GM12878 (cell line): ENCODE data around the gene NIPAL3. TPM values are rescaled to one million over a fixed set of nuclear protein-coding genes. Genes with fewer than 3 reads are reported as not detected.

ENCODE experiments used
- ATAC-seq: fragments of 200-7000 bp; cut with Tn5 transposase; 3 replicates; pipeline ENCODE4 v1.9.1; 2020; ENCODE audit warnings: mild to moderate bottlenecking, moderate library complexity
- BruUV-seq: library from RNA; stranded (reverse); fragments of 400-500 nt; replicated peaks from 2 replicates; lab custom pipeline; 2021; lab: Mats Ljungman, UMichigan
- CTCF ChIA-PET: fragments of 300-600 bp; sonication (Branson Sonifier 250); formaldehyde crosslinking; extraction: SDS; loops from one replicate; lab custom pipeline; 2021; ENCODE audit warnings: inconsistent platforms; lab: Yijun Ruan, JAX
- POLR2A ChIA-PET: fragments of 350-600 bp; formaldehyde crosslinking; extraction: SDS; loops from one replicate; lab custom pipeline; 2021; ENCODE audit warnings: inconsistent platforms; lab: Charles Lee
- RAD21 ChIA-PET: fragments of 300-600 bp; sonication (Branson Sonifier 250); formaldehyde crosslinking; loops from one replicate; lab custom pipeline; 2023; ENCODE audit warnings: antibody characterized with exemption; ENCODE audit not compliant: unreplicated experiment; lab: Charles Lee
- SMC1A ChIA-PET: fragments of 300-600 bp; sonication (Branson Sonifier 250); formaldehyde crosslinking; loops from one replicate; lab custom pipeline; 2023; ENCODE audit not compliant: unreplicated experiment, uncharacterized antibody; lab: Charles Lee
- DNase-seq: peaks from one replicate; pipeline ENCODE4 v3.0.0-alpha.2; 2011; ENCODE audit warnings: low read depth, low spot score
- FAIRE-seq: peaks from 3 replicates; lab custom pipeline; 2011; peaks lifted over from hg19 to GRCh38; lab: Jason Lieb, UNC
- H2AFZ ChIP-seq: 2 replicates; pipeline ENCODE4 v1.6.0; 2011; ENCODE audit warnings: low read depth, low read length, control low read depth; ENCODE audit not compliant: control insufficient read depth
- H3K27ac ChIP-seq: 2 replicates; pipeline ENCODE4 v1.5.1; 2011; ENCODE audit warnings: control low read depth; ENCODE audit not compliant: control insufficient read depth, insufficient read depth
- H3K27me3 ChIP-seq, 2 experiments: replicated peaks in 1 of 2; 2 replicates each; pipeline versions ENCODE4 v1.6.0 to v1.6.1; 2011; ENCODE audit warnings: low read length in 1 of 2; ENCODE audit not compliant: control insufficient read depth in 2 of 2, insufficient read depth in 2 of 2
- H3K36me3 ChIP-seq, 2 experiments: 2 replicates each; pipeline ENCODE4 v1.5.1; 2011; ENCODE audit warnings: low read length in 1 of 2; ENCODE audit not compliant: control insufficient read depth in 2 of 2, insufficient read depth in 2 of 2
- H3K4me1 ChIP-seq: 2 replicates; pipeline ENCODE4 v1.6.1; 2011; ENCODE audit warnings: mild to moderate bottlenecking, low read length, moderate library complexity, mixed read lengths; ENCODE audit not compliant: control insufficient read depth, insufficient read depth
- H3K4me2 ChIP-seq: 2 replicates; pipeline ENCODE4 v1.6.0; 2011; ENCODE audit warnings: control low read depth; ENCODE audit not compliant: control insufficient read depth, insufficient read depth
- H3K4me3 ChIP-seq: fragments of 200-600 bp; sonication (generic); 2 replicates; pipeline ENCODE4 v1.5.1; 2016
- H3K79me2 ChIP-seq: 2 replicates; pipeline ENCODE4 v1.6.0; 2011; ENCODE audit warnings: low read length; ENCODE audit not compliant: control insufficient read depth, insufficient read depth
- H3K9ac ChIP-seq: 2 replicates; pipeline ENCODE4 v1.8.0; 2011; ENCODE audit warnings: low read length, control low read depth, mixed read lengths; ENCODE audit not compliant: control insufficient read depth, insufficient read depth
- H3K9me3 ChIP-seq: replicated peaks from 3 replicates; pipeline ENCODE4 v1.5.1; 2011; ENCODE audit warnings: mild to moderate bottlenecking, low read length; ENCODE audit not compliant: control insufficient read depth, insufficient read depth
- H4K20me1 ChIP-seq: 2 replicates; pipeline ENCODE4 v1.6.0; 2011; ENCODE audit not compliant: control insufficient read depth, insufficient read depth
- BCL11A ChIP-seq: IDR thresholded peaks from 2 replicates; pipeline ENCODE4 v1.6.1; 2011; ENCODE audit warnings: low read depth, low read length
- CBX5 ChIP-seq: sonication (generic); IDR thresholded peaks from 2 replicates; pipeline ENCODE4 v1.6.1; 2016; ENCODE audit warnings: low read depth, moderate library complexity, mild to moderate bottlenecking, inconsistent platforms
- CHD2 ChIP-seq: IDR thresholded peaks from 2 replicates; pipeline ENCODE4 v1.6.1; 2011; ENCODE audit warnings: low read depth, low read length, improper control_type of control experiment, borderline replicate concordance
- CTCF ChIP-seq, 3 experiments: IDR thresholded peaks in 2 of 3; conservative IDR thresholded peaks in 1 of 3; 2 replicates each; pipeline ENCODE4 v1.5.1; 2011; ENCODE audit warnings: low read depth in 3 of 3, low read length in 3 of 3, mild to moderate bottlenecking in 3 of 3, control low read depth in 2 of 3, moderate library complexity in 2 of 3, inconsistent platforms in 1 of 3, mixed read lengths in 1 of 3; ENCODE audit not compliant: control insufficient read depth in 2 of 3, insufficient read depth in 1 of 3; ENCODE audit errors: extremely low read depth in 1 of 3
- EGR1 ChIP-seq, 2 experiments: IDR thresholded peaks; 1 replicate in 1 of 2; 2 replicates in 1 of 2; pipeline ENCODE4 v1.6.1; 2011 to 2012; ENCODE audit warnings: low read depth in 2 of 2, low read length in 2 of 2, borderline replicate concordance in 1 of 2, mild to moderate bottlenecking in 1 of 2, moderate library complexity in 1 of 2
- ELK1 ChIP-seq: IDR thresholded peaks from 2 replicates; pipeline ENCODE4 v1.6.1; 2012; ENCODE audit warnings: low read depth, low read length, improper control_type of control experiment
- GABPA ChIP-seq: IDR thresholded peaks from 2 replicates; pipeline ENCODE4 v1.6.1; 2014; ENCODE audit warnings: antibody characterized with exemption, low read depth, mild to moderate bottlenecking, inconsistent platforms
- IKZF2 ChIP-seq, 2 experiments: fragments of 450-650 bp; IDR thresholded peaks; 2 replicates each; pipeline ENCODE4 v1.6.1; 2017; ENCODE audit warnings: mild to moderate bottlenecking in 2 of 2, moderate library complexity in 2 of 2
- MEF2A ChIP-seq: IDR thresholded peaks from 2 replicates; pipeline ENCODE4 v1.6.1; 2011; ENCODE audit warnings: low read depth, mild to moderate bottlenecking, low read length, moderate library complexity; ENCODE audit not compliant: insufficient read depth
- NBN ChIP-seq: fragments of 450-650 bp; IDR thresholded peaks from 2 replicates; pipeline ENCODE4 v1.6.1; 2016
- POU2F2 ChIP-seq: IDR thresholded peaks from 3 replicates; pipeline ENCODE4 v1.6.1; 2011; ENCODE audit warnings: low read depth, mild to moderate bottlenecking, low read length, borderline replicate concordance
- RFX5 ChIP-seq: IDR thresholded peaks from 2 replicates; pipeline ENCODE4 v1.6.1; 2011; ENCODE audit warnings: low read depth, low read length, improper control_type of control experiment
- SMARCA5 ChIP-seq: fragments of 450-650 bp; IDR thresholded peaks from 2 replicates; pipeline ENCODE4 v1.6.1; 2017; ENCODE audit warnings: mild to moderate bottlenecking
- SPI1 ChIP-seq: IDR thresholded peaks from 2 replicates; pipeline ENCODE4 v1.6.1; 2011; ENCODE audit warnings: low read depth, mild to moderate bottlenecking, low read length, moderate library complexity, borderline replicate concordance; ENCODE audit not compliant: insufficient read depth
- ZZZ3 ChIP-seq: IDR thresholded peaks from 2 replicates; pipeline ENCODE4 v1.6.1; 2011; ENCODE audit warnings: low read depth; ENCODE audit not compliant: control insufficient read depth, insufficient read length
- WGBS: methylation state at CpG from one replicate; pipeline ENCODE4 v1.1.6; 2016; ENCODE audit warnings: low lambda C conversion rate; ENCODE audit not compliant: insufficient replicate concordance, insufficient coverage; ENCODE audit errors: missing lambda C conversion rate; 5-methylcytosine and 5-hydroxymethylcytosine counted together
- in situ Hi-C: fragments of 300-500 bp; cut with MboI; formaldehyde crosslinking; loops from 9 replicates; pipeline ENCODE4 v1.14.3; 2018; ENCODE audit warnings: mixed read lengths
- intact Hi-C: fragments of 100-400 bp; cut with micrococcal nuclease; formaldehyde crosslinking; loops from one replicate; pipeline ENCODE4 v1.14.2; 2022; ENCODE audit not compliant: unreplicated experiment
- polyA plus RNA-seq, 11 experiments: library from polyadenylated mRNA; depleted of rRNA in 4 of 11; unstranded in 6 of 11; stranded (reverse) in 5 of 11; fragments of >200 nt; fragmentation: Nextera tagmentation in 4 of 11; fragmentation: Illumina TruSeq in 1 of 11; extraction: Ambion mirVana in 4 of 11; extraction: Trizol in 1 of 11; gene quantifications; 1 replicate in 1 of 11; 2 replicates in 10 of 11; pipeline versions ENCODE4 v1.2.1 to v1.2.3, GENCODE V29; 2011 to 2016; ENCODE audit warnings: inconsistent platforms in 2 of 11, missing spikeins in 2 of 11, low read depth in 1 of 11
- total RNA-seq, 4 experiments: library from RNA; depleted of rRNA in 3 of 4; stranded (reverse); fragments of >200 nt in 3 of 4; fragmentation: Illumina TruSeq in 1 of 4; extraction: Trizol in 1 of 4; gene quantifications; 2 replicates each; pipeline versions ENCODE4 v1.2.1 to v1.2.3, GENCODE V29; 2013 to 2021

Gene NIPAL3
- total and polyA plus RNA-seq, 10 of the 15 experiments (the other 5 are each of a cell fraction or from before 2014, with no cell fraction given), result 2.1 to 9.4 (median 4.2) TPM

GRCh38 chr1:24465638-24466037 is 50.0 kb downstream of the NIPAL3 start:
- no peak overlapping the region for H3K4me2 ChIP-seq
- no peaks in the 10 kb centered on the region; the same call in 2 of the 3 replicates for H3K9me3 ChIP-seq
- H2AFZ ChIP-seq, result no peak overlapping the region
- no peaks in the 10 kb centered on the region for H3K79me2 ChIP-seq
- CTCF ChIA-PET, result no interaction called here
- DNase-seq (no peak), FAIRE-seq (no peak), ATAC-seq (no peak)
- no peak overlapping the region for H3K27ac ChIP-seq
- no peak overlapping the region for H3K9ac ChIP-seq
- RAD21 ChIA-PET, result no interaction called here
- in situ Hi-C loops, result no loop called here
- SMC1A ChIA-PET, result no interaction called here
- H3K27me3 ChIP-seq, result no peaks in the 10 kb centered on the region
- POLR2A ChIA-PET, result no interaction called here
- peak; percentile 69; the same call in 1 of the 2 replicates for TF ChIP-seq SPI1
- TF ChIP-seq RFX5, result no peak
- no peaks in the 10 kb centered on the region for H4K20me1 ChIP-seq
- H3K36me3 ChIP-seq, result no peaks in the 10 kb centered on the region
- no TSS peak for BruUV-seq
- H3K4me1 ChIP-seq, result no peaks in the 10 kb centered on the region
- intact Hi-C loops, result no loop called here
- 65% methylated on average over 2 of the region's 2 CpGs for WGBS
- no peak overlapping the region for H3K4me3 ChIP-seq

- no peaks in the 10 kb centered on the region for H3K27me3 ChIP-seq
- H3K4me1 ChIP-seq, result no peaks in the 10 kb centered on the region
- ATAC-seq (no peak), FAIRE-seq (no peak)
- H3K9me3 ChIP-seq, result no peaks in the 10 kb centered on the region
- RAD21 ChIA-PET, result no interaction called here
- H2AFZ ChIP-seq, result no peak overlapping the region
- in situ Hi-C loops, result no loop called here
- no peaks in the 10 kb centered on the region for H3K36me3 ChIP-seq
- no peak overlapping the region for H3K27ac ChIP-seq
- no peak overlapping the region for H3K9ac ChIP-seq
- TF ChIP-seq CBX5, result no peak
- no peak for TF ChIP-seq EGR1 (IDR thresholded peaks at IDR 0.05; ENCODE audit: borderline replicate concordance in 1 of 2, low read depth in 2 of 2, low read length in 2 of 2)
- no peak for TF ChIP-seq POU2F2
- no peak for TF ChIP-seq IKZF2 (IDR thresholded peaks at IDR 0.05)
- no peak for TF ChIP-seq SMARCA5
- TF ChIP-seq CTCF (IDR thresholded peaks at IDR 0.05 in 2 of 3, conservative IDR thresholded peaks at IDR 0.05 in 1 of 3; ENCODE audit: control insufficient read depth in 2 of 3, extremely low read depth in 1 of 3, insufficient read depth in 1 of 3, low read depth in 3 of 3, low read length in 3 of 3), result no peak
- no peak for TF ChIP-seq BCL11A
- TF ChIP-seq ELK1, result no peak
- TF ChIP-seq NBN, result no peak
- no peak for TF ChIP-seq GABPA
- TF ChIP-seq ZZZ3, result no peak
- no peak for TF ChIP-seq CHD2
- no peak for TF ChIP-seq MEF2A
- TF ChIP-seq, all 136 proteins: peak for 0
- ChIA-PET CTCF (interaction anchor here (0.8 kb wide), 1 partner anchor 10 kb away, joined by 3 read pairs; no protein-coding TSS in a partner anchor), SMC1A (no interaction called here), POLR2A (no interaction called here)
- no peaks in the 10 kb centered on the region for H4K20me1 ChIP-seq
- no peak for DNase-seq
- intact Hi-C loops, result no loop called here
- H3K4me3 ChIP-seq, result no peak overlapping the region
- 87% methylated on average over 11 of the region's 11 CpGs for WGBS
- no peak overlapping the region for H3K4me2 ChIP-seq
- BruUV-seq, result no TSS peak
- no peaks in the 10 kb centered on the region for H3K79me2 ChIP-seq
Measured at GRCh38 chr1:24468685-24469316, 53.2 kb downstream of the NIPAL3 start.
